ENCODE results near the gene POLR3E.

The POLR3E gene

DNA sequence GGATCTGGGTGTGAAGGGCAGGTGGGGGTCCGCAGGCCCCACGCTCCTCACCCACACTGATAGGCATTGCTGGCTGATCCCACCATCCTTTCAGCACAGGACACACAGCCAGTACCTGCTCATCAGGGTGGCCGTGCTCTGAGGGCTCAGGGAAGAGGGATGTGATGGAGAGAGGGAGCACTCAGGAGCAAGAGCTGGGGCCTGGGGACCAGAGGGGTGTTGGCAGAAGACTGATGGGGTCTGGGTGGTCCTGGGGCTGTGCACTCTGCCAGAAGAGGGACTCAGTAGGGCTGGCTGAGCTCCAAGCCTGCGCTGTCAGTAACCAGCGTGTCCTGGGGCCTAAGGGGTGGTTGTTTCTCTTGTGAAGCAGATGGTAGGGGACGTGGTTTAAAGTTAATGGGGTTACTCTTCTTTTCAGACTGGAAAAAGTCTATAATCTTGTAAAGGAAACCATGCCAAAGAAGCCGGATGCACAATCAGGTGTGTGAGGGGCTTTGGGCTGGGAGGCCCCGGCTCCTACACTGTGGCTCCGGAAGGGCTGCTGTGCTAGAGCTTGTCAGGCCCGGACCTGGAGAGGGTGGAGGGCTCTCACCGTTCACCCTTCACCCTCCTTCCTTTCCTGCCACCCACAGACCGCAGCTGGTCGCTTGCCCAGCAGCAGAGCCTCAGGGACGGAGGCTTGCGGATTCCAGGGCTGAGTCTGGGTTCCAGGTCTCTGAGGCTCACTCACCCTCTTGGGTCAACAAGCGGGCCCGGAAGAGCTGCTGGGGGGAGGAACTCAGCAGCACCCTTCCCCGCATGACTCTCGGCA is 27.8 kb downstream of the POLR3E start:
- peaks cover 6% of the 10 kb centered on the region; the same call in 1 of the 2 replicates for H4K20me1 ChIP-seq (ENCODE audit: insufficient read depth, low read length)
- no peak overlapping the region for H2AFZ ChIP-seq (ENCODE audit: low read depth, low read length)
- no peak overlapping the region for H3K9ac ChIP-seq (ENCODE audit: low read length)
- H3K27me3 ChIP-seq (ENCODE audit: low read depth, low read length), result no peaks in the 10 kb centered on the region
- H3K79me2 ChIP-seq (ENCODE audit: low read length), result peaks cover 15% of the 10 kb centered on the region; the same call in 1 of the 2 replicates
- H3K27ac ChIP-seq (ENCODE audit: low read length), result no peak overlapping the region
- no peak overlapping the region for H3K4me3 ChIP-seq (ENCODE audit: low read length)
- H3K4me1 ChIP-seq (ENCODE audit: low read length), result no peaks in the 10 kb centered on the region
- H3K9me3 ChIP-seq (ENCODE audit: insufficient read depth, low read length), result no peaks in the 10 kb centered on the region
- peaks cover 42% of the 10 kb centered on the region for H3K36me3 ChIP-seq (replicated peaks; ENCODE audit: low read depth, low read length)
- H3K4me2 ChIP-seq (ENCODE audit: low read length), result no peak overlapping the region
- TF ChIP-seq, protein P1, sequence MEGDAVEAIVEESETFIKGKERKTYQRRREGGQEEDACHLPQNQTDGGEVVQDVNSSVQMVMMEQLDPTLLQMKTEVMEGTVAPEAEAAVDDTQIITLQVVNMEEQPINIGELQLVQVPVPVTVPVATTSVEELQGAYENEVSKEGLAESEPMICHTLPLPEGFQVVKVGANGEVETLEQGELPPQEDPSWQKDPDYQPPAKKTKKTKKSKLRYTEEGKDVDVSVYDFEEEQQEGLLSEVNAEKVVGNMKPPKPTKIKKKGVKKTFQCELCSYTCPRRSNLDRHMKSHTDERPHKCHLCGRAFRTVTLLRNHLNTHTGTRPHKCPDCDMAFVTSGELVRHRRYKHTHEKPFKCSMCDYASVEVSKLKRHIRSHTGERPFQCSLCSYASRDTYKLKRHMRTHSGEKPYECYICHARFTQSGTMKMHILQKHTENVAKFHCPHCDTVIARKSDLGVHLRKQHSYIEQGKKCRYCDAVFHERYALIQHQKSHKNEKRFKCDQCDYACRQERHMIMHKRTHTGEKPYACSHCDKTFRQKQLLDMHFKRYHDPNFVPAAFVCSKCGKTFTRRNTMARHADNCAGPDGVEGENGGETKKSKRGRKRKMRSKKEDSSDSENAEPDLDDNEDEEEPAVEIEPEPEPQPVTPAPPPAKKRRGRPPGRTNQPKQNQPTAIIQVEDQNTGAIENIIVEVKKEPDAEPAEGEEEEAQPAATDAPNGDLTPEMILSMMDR (IDR thresholded peaks at IDR 0.05; ENCODE audit: low read depth, low read length), result no peak
- TF ChIP-seq EZH2phosphoT487 (IDR thresholded peaks at IDR 0.05; ENCODE audit: low read depth), result no peak

DNA sequence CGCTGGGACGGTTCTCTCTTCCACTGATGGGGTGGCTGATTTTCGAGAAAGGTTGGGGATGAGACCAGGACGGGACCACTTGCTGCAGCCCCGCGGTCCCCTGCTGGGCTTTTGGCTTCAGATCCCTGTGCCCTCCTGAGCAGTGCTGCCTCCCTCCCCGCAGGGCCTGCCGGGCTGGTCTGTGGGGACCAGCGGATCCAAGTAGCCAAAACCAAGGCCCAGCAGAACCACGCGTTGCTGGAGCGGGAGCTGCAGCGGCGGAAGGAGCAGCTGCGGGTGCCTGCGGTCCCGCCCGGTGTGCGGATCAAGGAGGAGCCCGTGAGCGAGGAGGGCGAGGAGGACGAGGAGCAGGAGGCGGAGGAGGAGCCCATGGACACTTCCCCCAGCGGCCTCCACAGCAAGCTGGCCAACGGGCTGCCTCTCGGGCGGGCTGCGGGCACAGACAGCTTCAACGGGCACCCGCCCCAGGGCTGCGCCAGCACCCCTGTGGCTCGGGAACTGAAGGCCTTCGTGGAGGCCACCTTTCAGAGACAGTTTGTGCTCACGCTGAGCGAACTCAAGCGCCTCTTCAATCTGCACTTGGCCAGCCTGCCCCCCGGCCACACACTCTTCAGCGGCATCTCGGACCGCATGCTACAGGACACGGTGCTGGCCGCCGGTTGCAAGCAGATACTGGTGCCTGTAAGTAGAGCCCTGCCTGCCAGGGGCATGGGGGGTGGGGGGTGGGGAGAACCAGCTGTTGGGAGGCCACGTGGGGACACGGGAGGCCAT is 28.6 kb downstream of the POLR3E start:
- no peak overlapping the region for H3K27ac ChIP-seq (ENCODE audit: low read length)
- TF ChIP-seq EZH2phosphoT487 (IDR thresholded peaks at IDR 0.05; ENCODE audit: low read depth), result no peak
- TF ChIP-seq, protein P1 (IDR thresholded peaks at IDR 0.05; ENCODE audit: low read depth, low read length), result no peak
- H3K4me2 ChIP-seq (ENCODE audit: low read length), result no peak overlapping the region
- H2AFZ ChIP-seq (ENCODE audit: low read depth, low read length), result no peak overlapping the region
- H3K9me3 ChIP-seq (ENCODE audit: insufficient read depth, low read length), result no peaks in the 10 kb centered on the region
- H3K79me2 ChIP-seq (ENCODE audit: low read length), result peaks cover 15% of the 10 kb centered on the region; the same call in 1 of the 2 replicates
- H3K36me3 ChIP-seq (replicated peaks; ENCODE audit: low read depth, low read length), result peaks cover 43% of the 10 kb centered on the region
- H3K9ac ChIP-seq (ENCODE audit: low read length), result no peak overlapping the region
- no peak overlapping the region for H3K4me3 ChIP-seq (ENCODE audit: low read length)
- peaks cover 6% of the 10 kb centered on the region; the same call in 1 of the 2 replicates for H4K20me1 ChIP-seq (ENCODE audit: insufficient read depth, low read length)
- H3K27me3 ChIP-seq (ENCODE audit: low read depth, low read length), result no peaks in the 10 kb centered on the region
- H3K4me1 ChIP-seq (ENCODE audit: low read length), result no peaks in the 10 kb centered on the region

DNA sequence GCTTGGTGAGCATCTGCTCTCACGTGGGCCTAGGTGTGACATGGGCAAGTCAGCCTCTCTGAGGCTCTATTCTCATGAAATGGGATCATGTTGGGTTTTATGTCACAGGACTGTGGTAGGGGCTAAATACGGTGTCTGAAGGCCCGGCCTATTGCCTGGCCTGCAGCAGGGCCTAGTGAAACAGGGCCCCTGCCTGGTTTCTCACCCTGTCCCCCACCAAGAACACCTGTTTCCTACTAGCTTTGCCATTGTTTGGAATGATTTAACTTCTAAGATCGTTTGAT is 29.1 kb downstream of the POLR3E start:
- H3K36me3 ChIP-seq (replicated peaks; ENCODE audit: low read depth, low read length), result peaks cover 42% of the 10 kb centered on the region
- no peak overlapping the region for H3K9ac ChIP-seq (ENCODE audit: low read length)
- H3K4me1 ChIP-seq (ENCODE audit: low read length), result no peaks in the 10 kb centered on the region
- no peak overlapping the region for H2AFZ ChIP-seq (ENCODE audit: low read depth, low read length)
- H3K27ac ChIP-seq (ENCODE audit: low read length), result no peak overlapping the region
- no peak overlapping the region for H3K4me2 ChIP-seq (ENCODE audit: low read length)
- H3K9me3 ChIP-seq (ENCODE audit: insufficient read depth, low read length), result no peaks in the 10 kb centered on the region
- no peaks in the 10 kb centered on the region for H3K27me3 ChIP-seq (ENCODE audit: low read depth, low read length)
- peaks cover 6% of the 10 kb centered on the region; the same call in 1 of the 2 replicates for H4K20me1 ChIP-seq (ENCODE audit: insufficient read depth, low read length)
- H3K4me3 ChIP-seq (ENCODE audit: low read length), result no peak overlapping the region
- H3K79me2 ChIP-seq (ENCODE audit: low read length), result peaks cover 14% of the 10 kb centered on the region; the same call in 1 of the 2 replicates
- no peak for TF ChIP-seq EZH2phosphoT487 (IDR thresholded peaks at IDR 0.05; ENCODE audit: low read depth)
- TF ChIP-seq, protein P1 (IDR thresholded peaks at IDR 0.05; ENCODE audit: low read depth, low read length), result no peak

DNA sequence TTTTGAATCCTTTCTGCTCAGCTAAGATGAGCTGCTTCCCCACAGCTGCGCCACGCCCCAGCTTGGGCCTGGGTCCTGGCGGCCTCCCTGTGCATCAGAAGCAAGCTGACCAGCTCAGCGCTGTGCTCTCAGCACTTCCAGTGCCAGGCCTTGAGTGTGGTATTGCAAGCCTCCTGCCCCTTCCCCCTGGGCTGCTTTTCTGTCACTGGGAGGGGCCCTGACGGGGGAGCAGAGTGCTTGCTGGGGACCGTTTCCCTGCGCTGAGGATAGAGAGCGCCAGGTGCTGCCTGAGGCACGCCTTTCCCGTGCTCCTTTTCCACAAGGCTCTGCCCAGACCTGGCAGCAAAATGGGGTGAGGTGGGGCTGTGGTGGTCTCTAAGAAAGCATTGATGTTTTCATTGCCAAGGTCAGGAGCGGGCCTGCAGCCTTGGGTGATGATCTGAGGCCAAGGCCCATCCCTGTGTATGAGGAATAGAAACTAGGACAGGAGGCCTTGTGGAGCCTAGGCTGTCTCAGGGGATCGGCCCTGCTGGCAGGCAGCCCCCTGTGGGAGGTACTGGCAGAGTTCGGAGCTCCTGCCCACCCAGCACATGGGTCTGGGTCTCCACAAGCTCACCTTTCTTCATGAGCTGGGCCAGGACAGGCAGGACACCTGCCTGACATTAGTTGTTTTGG is 29.7 kb downstream of the POLR3E start:
- Histone ChIP-seq H3K79me2 (ENCODE audit: low read length) (peaks cover 8% of the 10 kb centered on the region; the same call in 1 of the 2 replicates), H3K36me3 (replicated peaks; ENCODE audit: low read depth, low read length) (peaks cover 42% of the 10 kb centered on the region)
- no peak for TF ChIP-seq EZH2phosphoT487 (IDR thresholded peaks at IDR 0.05; ENCODE audit: low read depth)
- TF ChIP-seq, protein P1 (IDR thresholded peaks at IDR 0.05; ENCODE audit: low read depth, low read length), result no peak

More for the DNA sequence above, 29.7 kb downstream of the POLR3E start:
- no peaks in the 10 kb centered on the region for H3K27me3 ChIP-seq (ENCODE audit: low read depth, low read length)
- no peak overlapping the region for H2AFZ ChIP-seq (ENCODE audit: low read depth, low read length)
- H3K9me3 ChIP-seq (ENCODE audit: insufficient read depth, low read length), result no peaks in the 10 kb centered on the region
- H3K4me2 ChIP-seq (ENCODE audit: low read length), result no peak overlapping the region
- H3K27ac ChIP-seq (ENCODE audit: low read length), result no peak overlapping the region
- no peak overlapping the region for H3K4me3 ChIP-seq (ENCODE audit: low read length)
- H4K20me1 ChIP-seq (ENCODE audit: insufficient read depth, low read length), result peaks cover under 1% of the 10 kb centered on the region; the same call in 1 of the 2 replicates
- no peaks in the 10 kb centered on the region for H3K4me1 ChIP-seq (ENCODE audit: low read length)
- H3K9ac ChIP-seq (ENCODE audit: low read length), result no peak overlapping the region

Data from OCI-LY3 (cell line).